ENCODE measurements around the gene LRRC74A.

Gene LRRC74A

DNA sequence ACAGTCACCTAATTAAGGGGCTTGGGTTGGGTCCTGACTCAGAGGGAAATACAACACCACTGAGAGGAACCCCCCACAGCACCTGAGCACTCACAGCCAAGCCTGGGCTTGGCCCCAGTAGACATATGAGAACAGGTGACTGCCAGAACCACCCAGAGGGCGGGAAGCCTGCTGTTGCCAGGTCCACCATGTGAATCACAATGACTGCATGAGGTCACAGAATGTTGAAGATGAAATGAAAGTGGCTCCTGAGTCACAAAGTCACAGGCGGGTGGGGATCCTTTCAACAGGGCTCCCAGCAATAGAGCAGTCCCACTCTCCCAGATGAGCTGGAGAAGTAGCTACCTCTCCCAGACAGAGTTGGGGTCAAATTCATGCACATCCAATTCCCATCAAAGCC lies at the start of gene LRRC74A:
LRRC74A (plus strand) TSS at position 287 of the 400 bp plus-strand sequence. CDS start 290 bp downstream, outside the sequence.
- no peak for DNase-seq

DNA sequence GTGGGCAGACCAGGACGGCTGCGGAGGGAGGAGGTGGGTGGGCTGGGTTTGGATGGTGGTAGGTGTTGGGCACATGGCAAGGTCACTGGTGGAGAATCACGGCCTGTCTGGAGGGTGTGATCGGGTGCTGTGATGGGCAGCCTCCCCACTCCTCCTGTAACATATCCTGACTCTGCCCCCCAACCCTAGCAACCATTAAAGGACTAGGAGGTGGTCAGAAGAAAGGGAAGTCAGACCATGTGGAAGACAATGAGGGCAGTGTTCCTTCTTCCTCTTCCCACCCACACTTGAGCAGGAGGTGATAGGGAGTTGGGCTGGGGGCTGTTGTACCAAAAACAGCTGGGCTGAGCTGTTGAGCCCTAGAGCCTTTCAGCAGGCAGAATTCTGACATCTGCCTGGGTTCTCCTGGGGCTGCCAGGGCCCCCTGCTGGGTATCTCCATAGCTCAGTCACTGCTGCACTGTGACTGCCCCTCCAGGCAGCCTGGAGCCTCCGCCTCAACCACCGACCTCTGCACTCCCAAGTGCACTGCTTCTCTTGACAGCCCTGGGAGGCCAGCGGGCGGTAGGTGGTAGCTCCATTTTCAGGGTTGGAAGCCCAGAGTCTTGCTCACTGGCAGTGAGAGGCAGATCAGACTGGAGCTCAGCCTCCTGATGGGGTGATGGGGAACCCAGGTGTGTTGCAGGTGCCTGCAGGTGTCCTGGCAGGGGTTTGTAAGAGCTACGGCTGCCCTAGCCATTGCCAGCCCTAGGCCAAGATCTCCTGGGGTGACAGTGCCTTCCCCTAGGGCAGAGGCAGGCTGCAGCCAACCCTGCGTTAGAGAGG lies 49.6 kb upstream of the LRRC74A start:
- DNase-seq: no peak

- no peak for DNase-seq
These were observed 48.5 kb upstream of the LRRC74A start for GRCh38 chr14:76777721-76778120.

DNA sequence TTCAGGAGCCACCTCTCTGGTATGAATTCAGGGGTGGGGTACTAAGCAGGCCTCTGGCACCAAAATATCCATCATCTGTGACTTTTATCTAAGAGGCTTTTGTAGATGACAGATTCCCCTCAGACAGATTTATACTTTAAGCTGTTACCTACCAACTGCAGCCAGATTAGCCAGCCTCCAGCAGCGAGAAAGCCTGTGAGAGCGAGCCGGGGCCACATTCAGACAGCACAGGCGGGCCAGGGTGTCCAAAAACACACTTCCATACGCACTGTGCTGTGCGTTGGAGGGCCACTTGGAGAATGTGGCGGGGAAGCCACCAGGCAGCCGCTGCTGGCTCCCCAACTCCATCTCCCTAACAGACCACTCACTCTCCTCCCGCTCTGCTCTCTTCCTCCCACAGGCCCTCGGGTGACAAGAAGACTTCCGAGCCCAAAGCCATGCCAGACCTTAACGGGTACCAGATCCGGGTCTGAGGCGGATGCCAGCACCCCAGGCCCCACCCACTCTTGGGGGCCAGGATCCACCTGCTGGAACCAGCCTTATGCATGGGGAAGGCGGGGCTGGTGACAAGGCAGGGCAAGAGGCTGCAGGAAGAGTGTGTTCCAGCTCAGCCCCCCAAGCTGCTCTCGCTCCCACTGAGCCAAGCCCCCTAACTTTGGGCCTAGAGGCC lies 47.5 kb upstream of the LRRC74A start:
- DNase-seq: no peak

DNA sequence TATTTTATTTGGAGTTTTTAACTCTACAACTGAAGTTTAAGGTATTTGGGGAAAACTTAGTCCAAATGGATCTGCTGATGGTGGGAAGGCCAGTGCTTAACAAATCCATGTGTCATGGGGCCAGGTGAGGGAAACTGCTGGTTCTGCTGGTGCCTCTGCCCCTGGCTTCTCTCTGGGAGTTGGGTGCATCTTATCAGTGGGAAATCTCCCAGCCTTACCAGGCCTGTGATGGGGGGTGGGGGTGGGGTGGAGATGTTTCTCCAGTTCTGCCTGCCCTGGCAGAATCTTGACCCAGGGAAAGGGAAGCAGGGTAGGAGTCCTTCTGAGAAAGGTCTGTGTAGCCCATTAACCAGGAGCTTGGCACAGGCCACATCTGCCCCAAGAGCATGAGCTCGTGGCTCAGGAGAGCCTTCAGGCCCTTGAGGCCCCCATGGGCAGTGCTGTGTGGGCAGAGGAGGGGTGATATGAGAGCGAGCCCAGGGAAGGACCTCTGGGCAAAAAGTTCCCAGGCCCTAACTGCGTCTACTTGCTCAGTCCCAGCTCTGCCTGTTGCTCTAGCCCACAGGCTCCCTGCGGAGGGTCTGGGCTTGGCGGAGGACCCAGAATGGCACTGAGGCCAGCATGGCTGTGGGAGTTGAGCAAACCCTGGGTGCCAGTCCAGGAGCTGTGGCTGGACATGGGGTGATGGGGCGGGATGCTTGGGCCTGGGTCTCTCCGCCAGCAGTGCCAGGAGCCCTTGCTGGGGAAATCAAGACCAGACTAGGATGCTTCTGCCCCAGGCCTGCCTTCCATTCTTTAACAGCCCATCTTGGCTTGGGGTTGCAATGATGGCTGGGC lies 46.8 kb upstream of the LRRC74A start:
- no peak for DNase-seq

DNA sequence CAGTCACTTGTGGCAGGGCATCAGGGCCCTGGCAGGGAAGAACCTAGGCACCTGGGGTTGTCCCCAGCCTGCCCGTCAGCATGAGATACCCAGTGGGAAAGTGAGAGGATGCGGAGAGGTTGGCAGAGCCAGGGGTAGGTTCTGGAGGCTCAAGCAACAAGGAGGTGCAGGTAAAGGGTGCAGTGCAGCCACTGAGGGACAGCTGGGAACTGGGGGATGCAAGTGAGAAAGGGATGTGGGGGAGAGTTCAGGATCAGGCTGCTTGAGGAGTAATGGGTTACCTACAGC lies 46.2 kb upstream of the LRRC74A start:
- no peak for DNase-seq

DNA sequence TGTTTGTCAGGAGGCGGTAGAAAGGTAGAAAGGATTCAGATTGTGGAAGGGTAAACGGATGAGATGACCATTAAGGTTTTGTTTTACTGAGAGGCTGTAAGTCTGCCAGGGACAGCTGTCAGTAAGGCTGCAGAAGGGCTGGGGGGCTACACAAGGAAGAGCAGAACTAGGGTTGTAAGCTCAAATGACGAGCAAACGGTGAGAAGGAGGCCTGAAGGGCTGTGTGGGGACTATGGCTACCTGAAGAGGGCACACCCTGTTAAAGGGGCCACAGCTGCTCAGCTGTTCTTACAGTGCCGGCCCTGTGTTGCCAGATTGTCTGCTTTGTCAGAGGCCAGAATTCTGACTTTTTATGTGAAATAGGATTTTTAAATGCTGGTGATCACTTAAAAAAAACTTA lies 45.8 kb upstream of the LRRC74A start:
- DNase-seq: no peak

- no peak for DNase-seq
These were observed 45.1 kb upstream of the LRRC74A start for GRCh38 chr14:76780875-76781647.

DNA sequence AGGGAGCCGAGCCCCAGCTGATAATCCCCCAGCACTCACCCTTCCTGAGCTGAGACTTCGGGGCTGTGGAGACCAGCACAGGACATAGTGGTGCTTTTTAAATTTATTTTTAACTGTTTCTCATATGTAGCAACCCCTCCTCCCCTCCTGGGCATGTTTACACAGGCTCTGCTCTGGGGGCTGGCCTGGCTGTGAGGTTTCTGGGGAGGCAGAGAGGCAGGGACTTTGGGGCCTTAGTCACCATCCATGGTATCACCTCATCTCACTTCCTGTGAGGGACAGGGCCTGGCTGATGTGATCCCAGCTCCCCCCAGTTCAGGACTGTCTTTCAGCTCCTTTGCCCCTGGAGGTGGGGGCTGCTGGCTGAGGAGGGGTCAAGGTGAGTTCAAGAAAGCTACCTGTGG lies 44.6 kb upstream of the LRRC74A start:
- DNase-seq: no peak

GRCh38 chr14:76782115-76782884 lies 43.9 kb upstream of the LRRC74A start:
- no peak for DNase-seq

- DNase-seq: no peak
These were observed 43.2 kb upstream of the LRRC74A start for GRCh38 chr14:76782885-76783566.

DNA sequence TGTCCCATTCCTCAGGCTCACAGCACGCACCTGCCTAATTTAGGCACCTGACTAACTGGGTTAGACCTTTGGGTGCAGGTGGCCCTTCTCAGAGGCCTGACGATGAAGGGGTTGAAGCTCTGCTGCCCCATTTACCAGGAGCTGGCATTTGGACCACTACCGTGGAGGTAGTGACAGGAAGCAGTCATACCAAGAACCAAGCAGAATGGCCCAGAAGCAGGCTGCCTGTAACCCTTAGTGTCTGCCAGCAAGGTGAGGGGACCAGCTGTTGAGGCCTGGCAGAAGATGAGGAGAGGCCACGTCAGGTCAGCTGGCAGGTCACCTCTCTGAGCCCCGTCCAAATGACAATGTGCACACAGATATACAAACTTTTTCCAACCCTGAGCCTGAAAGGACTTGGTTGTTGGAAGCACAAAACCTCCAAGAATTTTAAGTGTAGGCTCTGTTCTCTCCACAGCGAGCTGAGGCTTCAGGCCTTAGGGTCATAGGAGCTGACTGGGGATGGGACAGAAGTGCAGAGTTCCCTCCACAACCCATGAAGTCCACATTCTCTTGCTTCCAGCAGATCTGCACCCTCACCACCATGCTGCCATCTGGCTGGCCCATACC lies 41.8 kb upstream of the LRRC74A start:
- no peak for DNase-seq

GRCh38 chr14:76784881-76785280 lies 41.3 kb upstream of the LRRC74A start:
- peak; percentile 60 for DNase-seq

- DNase-seq: no peak
These were observed 39.6 kb upstream of the LRRC74A start for GRCh38 chr14:76786601-76787000.

- DNase-seq: no peak
These were observed 33.8 kb upstream of the LRRC74A start for GRCh38 chr14:76792422-76792821.

GRCh38 chr14:76793324-76793723 lies 32.9 kb upstream of the LRRC74A start:
- DNase-seq: no peak

GRCh38 chr14:76793956-76794355 lies 32.3 kb upstream of the LRRC74A start:
- DNase-seq: no peak

DNA sequence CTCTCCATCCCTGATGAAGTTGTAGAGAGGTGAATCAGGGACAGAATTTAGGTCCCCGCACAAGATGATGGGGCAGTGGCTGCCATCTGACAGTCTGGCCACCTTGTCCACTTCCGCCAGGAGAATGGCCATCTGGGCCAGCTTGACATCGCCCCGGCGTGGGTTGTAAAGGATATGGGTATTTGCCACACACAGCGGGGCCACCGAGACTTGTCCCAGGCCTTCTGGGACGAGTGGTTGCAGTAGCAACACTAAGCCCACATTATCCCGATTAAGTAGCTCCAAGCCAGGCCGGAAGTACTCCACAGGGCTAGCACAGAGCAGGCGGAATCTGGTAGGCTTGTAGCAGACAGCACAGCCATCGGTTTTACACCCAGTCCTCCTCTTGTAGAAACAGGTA lies 19.8 kb upstream of the LRRC74A start:
- no peak for DNase-seq

DNA sequence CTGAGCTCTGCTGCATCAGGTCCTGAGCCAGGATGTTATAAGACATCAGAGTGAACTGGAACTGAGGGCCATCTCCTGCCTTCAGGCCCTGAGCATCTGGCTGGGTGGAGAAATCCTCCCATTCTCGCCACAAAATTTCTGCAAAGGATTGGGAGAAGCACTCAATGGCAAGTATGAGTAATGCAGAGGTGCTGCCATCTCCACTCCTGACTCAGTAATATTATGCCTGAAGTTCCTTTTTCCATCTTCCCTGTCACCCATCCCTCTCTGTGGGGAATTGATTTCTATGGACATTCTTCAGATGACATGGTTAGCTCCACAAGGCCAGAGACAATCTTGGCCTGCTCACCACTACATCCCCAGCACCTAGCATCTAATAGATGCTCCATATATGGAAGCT lies 18.2 kb upstream of the LRRC74A start:
- no peak for DNase-seq

- no peak for DNase-seq
These were observed 17.2 kb upstream of the LRRC74A start for GRCh38 chr14:76808990-76809389.

- no peak for DNase-seq
These were observed 15.7 kb upstream of the LRRC74A start for GRCh38 chr14:76810525-76810924.

Measured in NCI-H2227 treated with DMSO at 0.1 percent for 48 hours (cell line).